Stimulated activated CD8-positive, alpha-beta memory T cell treated with anti-CD3 and anti-CD28 coated beads, Interleukin-12 subunit alpha, Interleukin-12 subunit beta, amount 100 ng/mL, for 24 hours (primary cell): ENCODE results near the gene EPHA4.

ENCODE experiments used
- DNase-seq: peaks from one replicate; pipeline ENCODE4 v3.0.0-alpha.2; 2020; ENCODE audit errors: extremely low read depth

The EPHA4 gene

DNA sequence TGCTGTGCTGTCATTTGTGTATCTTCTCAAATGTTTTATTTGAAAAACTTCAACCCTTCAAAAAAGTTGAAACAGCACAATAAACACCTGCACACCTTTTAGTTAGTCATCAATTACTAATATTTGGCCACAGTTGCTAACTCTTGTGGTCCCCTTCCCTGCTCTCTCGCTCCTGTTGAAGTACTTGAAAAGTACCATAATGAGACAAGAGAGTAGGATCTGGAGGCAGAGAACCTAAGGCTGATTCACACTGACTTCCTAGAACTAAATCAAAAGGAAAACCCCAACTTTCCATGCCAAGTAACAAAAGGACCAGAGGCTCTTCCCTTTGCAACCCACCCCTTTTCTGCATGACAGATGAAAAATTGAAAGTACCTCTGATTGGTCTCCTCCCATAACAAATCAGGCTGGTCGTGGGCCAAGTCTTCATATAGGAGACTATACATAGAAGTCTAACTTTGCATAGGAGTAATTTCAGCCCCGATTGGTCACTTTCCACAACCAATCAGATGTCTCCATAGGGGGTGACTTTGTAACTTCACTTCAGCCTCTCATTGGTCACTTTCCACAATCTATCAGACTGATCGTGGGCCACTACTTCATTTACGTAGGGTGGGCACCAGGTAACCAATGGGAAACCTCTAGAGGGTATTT lies 179.7 kb downstream of the EPHA4 start:
- DNase-seq = no peak

DNA sequence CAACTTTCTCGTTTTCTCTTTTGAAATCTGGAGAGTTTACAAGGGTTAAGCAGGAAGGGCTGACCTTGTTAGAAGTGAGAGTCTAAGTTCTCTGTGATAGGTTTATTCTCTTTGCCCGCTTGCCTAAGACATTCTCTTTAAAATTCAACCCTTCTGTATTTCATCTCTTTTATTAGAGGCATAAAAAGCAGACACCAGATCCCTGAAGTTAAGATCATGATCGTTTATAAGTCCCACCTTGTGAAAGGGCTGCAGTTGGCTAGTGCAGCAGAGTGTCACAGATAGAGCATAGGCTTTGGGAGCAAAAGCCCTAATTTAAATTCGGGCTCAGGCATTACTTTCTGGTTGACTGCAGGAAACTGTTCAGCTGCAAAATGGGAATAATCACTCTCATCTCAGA lies 181.2 kb downstream of the EPHA4 start:
- no peak for DNase-seq

DNA sequence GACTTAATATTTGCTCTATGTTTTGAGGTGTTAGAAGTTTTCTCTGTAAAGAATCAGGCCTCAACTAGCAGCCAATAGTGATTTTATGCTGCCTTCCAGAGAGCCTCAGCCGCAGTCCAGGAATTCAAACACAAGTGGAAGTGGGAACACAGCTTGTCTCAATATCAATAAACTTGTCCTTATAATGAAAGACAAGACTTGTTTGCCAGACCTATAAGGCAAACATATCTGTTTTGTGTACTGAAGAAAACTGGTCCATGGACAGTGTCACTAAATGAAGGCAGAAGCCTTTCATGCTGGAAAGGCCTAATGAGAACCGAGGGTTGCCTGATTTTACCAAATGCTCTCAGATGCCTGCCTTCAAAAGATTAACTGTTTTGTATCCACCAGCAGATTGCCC lies 182.2 kb downstream of the EPHA4 start:
- DNase-seq = no peak

DNA sequence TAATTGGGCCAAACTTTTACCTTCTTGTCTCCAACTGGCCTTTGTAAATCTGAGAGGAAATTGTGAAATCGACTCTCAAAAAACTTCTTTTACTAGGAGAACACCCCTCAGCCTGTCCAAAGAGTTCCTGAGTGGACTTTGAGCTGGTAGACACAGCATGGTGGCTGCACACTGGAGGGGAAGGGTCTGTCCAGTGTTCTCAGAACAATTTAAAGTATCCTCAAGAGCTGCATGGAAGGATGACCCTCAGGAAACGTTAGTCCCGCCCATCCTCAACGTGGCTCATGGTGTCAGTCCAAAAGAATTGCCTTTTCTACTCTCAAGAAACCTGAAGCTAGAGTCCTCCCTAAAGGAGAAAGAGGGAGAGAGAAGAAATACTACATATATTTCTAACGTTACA lies 182.7 kb downstream of the EPHA4 start:
- DNase-seq = no peak

DNA sequence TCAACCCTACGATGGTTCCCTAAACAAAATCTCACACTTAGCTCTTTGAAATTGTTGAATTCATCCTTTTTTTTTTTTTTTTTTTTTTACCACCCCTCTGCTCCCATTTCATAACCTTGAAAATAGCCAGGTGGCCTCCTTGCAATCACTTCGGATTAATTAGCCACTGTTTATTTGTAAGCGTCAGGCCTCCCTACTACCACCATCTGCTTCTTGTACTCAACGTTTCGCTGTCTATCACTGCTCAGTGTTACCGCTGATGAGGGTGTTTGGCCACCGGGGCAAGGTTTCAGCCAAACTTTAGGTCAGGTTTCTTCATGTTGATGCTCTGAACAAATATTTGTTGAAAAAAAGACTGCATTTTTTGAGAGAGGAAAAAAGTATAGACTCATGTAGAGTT lies 183.2 kb downstream of the EPHA4 start:
- DNase-seq = no peak

DNA sequence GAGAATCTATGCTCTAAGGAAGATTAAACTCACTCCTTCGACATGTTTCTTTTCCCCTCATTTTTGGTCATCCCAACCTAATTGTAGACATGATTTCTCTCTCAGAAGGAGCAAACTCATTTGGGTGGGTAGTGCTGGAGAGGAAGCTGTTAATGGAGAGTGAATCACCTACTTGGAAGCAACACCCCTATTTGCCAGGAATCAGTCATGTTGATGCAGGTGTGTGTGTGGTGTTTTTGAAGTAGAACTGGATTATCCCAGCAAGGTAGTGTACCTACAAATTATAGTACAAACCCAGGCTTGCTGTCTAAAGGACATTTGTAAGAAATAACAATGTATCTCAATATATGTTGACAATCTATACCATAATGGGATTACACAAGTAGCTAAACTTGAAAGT lies 186.4 kb downstream of the EPHA4 start:
- DNase-seq = no peak

DNA sequence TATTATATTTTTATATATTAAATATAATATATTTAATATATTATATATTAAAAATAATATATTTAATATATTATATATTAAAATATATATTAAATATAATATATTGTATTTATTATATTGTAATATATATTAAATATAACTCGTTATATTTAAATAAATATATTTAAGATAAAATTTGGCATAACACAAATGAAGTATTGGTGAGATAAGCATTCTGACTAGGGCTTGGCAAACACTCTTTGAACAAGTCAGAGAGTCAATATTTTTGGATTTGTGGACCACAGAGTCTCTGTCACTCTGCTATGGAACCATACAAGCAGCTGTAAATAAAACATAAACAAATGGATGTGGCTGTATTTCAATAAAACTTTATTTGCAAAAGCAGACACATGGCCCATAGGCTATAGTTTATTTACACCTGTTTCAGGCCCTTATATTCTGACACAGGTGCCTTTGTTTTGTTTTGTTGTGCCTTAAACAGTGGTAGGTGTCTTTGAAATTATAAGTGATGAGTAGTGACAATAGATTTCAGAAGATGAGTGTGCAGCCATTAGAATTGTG lies 190.1 kb downstream of the EPHA4 start:
- DNase-seq = no peak

DNA sequence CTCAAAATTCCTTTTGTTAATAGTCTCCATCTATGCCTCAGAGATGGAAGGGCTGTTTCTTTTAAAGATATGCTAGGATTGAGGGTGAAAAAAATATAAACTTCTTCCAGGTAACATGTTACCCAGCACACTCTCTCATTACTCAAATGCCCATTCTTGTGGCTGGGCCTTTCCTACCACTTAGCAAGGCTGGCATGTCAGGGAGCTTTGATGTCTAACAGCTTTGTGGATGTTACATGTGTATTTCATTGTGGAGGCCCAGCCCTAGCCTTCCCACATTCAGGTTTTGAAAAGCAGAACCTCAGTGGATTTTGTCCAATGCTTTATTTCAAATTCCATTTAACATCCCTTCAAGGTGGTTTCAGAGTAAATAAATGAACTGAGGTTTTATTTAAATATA lies 191.4 kb downstream of the EPHA4 start:
- no peak for DNase-seq

DNA sequence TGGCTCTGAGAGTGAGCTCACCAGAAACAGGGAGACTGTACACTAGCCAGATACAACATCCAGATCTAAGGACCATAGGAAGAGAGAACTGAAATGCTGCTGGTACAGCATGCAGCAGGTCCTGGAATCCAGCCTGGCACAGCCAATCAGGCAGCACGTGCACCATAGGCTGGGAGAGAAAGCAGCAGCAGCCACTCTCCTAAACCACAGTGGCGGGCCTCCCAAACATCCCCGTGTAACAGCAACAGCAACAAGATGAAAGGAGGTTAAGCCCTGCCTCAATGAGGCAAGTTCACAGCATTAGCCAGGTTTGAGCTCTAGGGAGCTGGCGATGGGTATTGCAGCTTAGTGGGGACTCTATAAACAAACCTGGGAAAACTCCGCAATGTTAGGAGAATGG lies 192.0 kb downstream of the EPHA4 start:
- no peak for DNase-seq

DNA sequence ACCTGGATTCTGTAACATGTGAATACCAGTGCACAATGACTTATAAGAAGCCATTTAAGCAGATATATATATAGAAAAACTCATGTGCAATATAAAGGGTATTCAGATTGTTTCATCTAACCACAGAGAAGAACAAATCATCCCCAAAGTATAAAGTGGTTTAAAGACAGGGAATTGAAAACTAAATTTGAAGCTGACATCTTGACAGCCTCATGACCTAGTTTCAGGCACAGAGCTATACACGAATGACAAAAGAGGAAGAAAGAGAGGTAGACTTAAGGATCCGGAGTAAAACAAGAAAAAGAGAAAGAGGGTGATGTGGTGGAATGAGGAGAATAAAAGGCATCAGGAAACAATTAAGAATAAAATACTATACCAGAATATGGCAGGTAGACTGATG lies 194.5 kb downstream of the EPHA4 start:
- no peak for DNase-seq

DNA sequence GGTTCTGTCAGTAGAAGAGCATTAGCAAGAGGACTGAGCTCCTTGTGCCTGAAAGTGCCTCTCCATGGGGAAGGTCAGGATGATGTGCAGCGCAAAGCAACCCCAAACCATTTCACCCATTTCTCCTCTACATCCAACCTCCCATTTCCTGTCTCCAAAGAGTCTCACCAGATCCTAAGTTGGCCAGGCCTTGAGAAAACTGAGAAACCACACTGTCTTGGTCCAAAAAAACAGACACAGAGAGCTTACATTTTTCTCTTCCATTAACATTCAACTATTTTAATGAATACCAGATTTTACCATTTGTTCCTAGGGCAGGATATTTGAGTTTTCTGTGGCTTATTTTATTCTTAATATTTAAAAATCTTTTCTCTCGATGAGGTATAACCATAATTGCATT lies 195.0 kb downstream of the EPHA4 start:
- no peak for DNase-seq

DNA sequence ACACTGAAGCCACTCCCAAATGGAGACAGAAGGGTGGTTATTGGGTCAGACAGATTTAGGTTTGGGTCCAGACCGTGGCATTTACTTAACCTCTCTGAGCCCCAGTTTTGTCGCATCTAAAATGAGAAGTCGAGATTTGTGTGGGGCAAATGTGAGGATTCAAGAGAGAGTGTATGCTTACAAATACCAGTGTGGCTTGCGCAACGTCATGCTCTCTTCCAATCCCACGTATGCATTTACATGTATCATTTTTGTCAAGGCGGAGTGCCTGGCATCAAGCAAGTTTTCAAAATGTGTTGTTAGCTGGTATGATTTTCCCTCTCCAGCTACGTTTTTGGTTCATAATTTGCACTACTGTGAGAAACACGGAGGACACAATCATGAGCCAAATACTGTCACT lies 197.9 kb downstream of the EPHA4 start:
- DNase-seq = no peak

DNA sequence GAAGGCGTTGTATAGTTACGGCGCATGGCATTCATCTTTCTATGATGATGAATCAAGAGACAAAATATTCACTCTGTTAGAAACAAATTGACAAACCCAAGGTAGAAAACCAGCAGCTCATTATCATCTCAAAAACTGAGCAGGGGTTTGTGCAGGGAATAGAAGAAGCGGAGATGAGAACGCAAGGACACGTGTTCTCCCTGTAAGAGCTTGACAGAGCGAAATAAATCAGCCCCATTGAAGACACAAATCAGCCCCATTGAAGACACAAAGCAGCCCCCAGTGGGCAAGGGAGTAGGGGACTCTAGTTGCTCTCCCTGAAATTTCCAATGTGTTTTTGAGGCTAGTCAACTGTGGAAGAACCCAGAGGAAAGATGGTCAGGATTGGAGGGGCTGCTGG lies 199.2 kb downstream of the EPHA4 start:
- no peak for DNase-seq

DNA sequence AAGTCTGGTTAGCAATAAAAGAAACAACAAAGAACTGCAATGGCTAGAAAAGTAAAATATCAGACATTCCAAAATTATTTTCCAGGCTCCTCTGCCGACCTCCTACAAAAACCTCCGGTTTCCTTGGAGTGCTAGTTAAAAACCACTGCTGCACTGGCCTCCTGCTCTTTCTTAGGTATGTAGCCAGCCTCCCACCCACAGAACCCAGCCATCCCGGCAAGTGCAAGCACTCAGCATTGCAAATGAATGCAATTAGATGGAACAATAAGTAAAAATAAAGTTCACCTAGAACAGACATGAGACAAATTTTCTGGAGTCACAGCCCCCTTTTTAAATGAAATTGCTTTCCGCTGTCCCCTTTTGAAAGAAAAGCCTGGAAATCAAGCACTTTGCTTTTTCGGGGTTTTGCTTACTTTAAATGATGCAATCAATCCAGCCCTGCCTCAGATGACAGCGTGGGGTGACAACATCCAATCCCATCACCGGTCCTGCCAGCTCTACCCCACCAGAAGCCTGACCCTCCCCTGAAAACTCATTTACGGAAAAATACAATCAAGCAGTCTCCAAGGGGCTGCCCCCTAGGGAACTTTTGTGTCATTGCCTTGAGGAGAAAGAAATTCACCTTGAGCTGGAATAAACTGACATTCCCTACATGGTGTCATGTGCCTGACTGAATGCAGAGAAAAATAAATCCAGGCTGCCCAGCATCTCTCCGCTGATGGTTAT lies 199.8 kb downstream of the EPHA4 start:
- DNase-seq = no peak

DNA sequence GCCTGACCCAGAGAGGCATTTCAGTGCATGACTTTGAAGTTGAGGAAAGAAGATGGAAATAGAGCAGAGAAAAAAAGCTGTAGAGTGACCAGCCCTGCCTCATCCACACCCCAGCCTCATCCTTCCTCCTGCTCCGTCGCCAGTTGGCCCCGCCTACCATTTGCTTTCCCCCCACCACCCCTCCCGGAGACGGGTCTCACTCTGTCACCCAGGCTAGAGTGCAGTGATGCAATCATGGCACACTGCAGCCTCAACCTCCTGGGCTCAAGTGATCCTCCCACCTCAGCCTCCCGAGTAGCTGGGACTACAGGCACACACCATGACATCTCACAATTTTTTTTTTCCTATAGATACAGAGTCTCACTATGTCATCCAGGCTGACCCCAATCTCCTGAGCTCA lies 200.8 kb downstream of the EPHA4 start:
- DNase-seq = no peak

DNA sequence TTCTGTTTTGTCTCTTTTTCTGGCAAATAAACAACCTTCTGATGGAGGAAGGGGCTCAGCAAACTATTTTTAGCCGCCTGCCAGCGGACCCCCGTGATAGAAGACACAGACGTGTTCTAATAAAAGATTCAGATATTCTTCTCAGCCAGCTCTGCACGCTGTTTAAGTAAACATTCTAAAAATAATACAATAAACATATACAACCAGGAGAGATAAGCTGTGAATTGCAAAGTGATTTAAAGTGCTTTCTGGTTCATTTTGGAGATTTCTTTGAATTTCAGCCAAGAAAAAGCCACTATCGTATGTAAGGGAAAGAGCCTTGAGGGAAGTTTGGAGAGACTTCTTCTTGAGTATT lies 201.3 kb downstream of the EPHA4 start:
- no peak for DNase-seq

DNA sequence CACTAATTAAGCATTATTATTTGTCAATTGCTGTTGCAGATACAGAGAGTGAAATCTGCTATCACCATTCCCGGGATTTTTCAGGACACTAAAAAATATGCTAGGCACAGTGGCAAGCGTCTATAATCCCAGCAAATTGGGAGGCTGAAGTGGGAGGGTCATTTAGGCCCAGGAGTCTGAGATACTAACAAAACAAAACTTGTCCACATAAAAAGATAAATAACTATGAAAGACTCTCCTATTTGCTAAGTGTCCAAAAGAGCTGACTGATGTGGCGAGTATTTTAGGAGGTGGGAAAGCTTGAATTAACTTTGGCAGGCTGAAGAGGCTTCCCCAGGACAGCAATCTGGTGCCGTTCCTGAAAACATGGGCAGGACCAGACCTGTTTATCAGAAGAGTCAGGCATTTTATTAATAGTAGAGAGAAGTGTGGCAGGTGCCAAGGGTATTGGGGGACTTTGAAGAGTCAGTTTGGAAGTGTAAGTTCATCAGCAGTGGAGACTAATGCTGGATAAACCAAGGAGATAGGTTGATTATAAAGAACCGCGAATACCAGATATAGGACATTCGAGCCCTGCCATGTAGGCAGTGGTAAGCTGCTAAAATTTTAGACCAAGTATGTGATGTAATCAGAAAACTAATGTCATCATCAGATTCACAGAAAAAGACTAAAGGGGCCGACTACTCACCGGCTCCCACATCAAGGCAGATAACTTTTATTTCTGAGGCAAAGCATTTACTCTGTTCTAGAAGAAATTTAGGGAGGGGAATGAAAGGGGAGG lies 201.8 kb downstream of the EPHA4 start:
- DNase-seq = no peak
